GM21526 (cell line): ENCODE measurements around the gene ATP2A2.
"Not testable (repeated sequence)": the region's sequence is repeated elsewhere in the genome, so short reads cannot be mapped to it uniquely, and the experiment has no call there.

Experiments used
- ATAC-seq: cut with Tn5 transposase; IDR thresholded peaks from one replicate; pipeline ENCODE4 v1.9.1; 2021; ENCODE audit warnings: moderate library complexity; ENCODE audit not compliant: unreplicated experiment, low FRiP score

ATP2A2 gene

DNA sequence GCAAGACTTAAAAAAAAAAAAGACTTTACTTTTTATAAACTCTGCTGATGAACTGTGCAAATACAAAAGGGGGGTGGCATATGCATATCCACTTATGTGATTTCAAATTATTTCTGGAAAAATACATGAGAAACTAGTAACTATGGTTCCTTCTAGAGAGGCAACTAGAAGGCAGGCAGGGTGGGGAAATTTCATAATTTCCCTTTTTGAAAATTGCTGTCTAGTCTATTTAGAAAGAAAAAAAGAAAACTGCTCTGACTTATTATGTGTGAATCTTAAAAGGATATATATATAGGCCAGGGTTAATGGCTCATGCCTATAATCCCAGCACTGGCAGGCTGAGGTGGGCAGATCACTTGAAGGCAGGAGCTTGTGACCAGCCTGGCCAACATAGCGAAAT lies 80.2 kb downstream of the ATP2A2 start:
- no peak for ATAC-seq

GRCh38 chr12:110365489-110366320 lies 84.7 kb downstream of the ATP2A2 start:
- ATAC-seq: no peak

DNA sequence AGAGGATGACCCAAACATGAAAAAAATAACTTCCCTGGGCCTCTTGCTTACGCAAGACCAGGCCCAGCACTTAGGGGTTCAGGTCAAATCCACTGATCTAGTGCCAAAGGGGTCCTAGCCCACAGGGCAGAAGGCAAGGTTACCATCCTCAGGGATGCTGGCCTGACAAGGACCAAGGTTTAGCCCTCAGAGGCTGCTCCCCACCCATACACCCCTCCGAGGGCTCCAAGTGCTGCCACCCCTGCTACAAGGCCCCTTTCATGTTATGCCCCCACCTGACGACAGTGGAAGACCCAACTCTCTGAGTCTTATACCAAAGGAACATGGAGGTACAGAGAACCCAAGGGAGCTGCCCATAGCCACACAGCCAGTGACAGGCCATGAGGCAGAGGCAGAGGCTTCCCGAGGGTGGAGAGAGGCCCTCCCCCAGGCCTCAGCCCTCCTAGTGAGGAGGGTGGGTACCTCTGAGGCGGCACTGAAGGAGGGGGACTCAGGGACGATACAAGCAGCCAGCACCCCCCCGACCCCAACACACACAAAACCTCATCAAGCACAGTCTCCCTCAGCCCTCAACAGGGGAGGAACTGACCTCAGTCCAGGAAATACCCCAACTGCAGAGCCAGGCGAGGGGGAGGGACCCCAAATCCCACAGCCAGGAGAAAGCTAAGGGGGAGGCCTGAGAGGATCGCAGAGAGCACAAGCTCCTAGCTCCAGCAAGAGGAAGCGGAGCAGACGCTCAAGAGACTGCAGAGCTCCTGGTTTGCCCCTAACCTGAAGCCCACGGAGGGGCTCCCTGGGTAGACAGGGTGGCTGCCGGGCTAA lies 85.5 kb downstream of the ATP2A2 start:
- no peak for ATAC-seq

GRCh38 chr12:110367181-110367864 lies 86.3 kb downstream of the ATP2A2 start:
- ATAC-seq: no peak

GRCh38 chr12:110369992-110370391 lies 88.9 kb downstream of the ATP2A2 start:
- no peak for ATAC-seq

DNA sequence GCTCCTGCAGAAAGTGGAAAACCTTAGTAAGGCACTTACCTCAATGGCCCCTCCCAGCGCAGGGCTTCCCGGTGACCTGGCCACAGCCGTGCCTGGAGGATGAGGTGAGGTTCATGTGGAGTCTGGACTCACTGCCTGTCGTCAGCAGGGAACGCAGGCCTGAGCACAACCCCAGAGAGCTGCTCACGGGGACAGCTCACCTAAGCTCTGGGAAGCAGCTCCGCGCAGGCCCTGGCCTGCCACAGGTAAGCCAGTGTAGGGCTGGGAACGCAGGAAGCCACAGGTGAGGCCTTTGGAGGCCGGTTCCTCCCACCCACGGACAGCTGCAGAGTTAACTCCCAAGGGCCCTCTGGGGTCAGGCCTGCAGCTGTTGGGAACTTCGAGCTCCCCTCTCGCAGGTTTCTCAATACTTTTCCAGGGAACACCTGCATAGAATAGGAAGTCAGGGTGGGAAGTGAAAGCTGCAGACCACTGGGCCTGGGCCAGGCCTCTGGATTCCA lies 89.7 kb downstream of the ATP2A2 start:
- ATAC-seq: no peak

- ATAC-seq: no peak
Observed at GRCh38 chr12:110371408-110372055, 90.5 kb downstream of the ATP2A2 start.

DNA sequence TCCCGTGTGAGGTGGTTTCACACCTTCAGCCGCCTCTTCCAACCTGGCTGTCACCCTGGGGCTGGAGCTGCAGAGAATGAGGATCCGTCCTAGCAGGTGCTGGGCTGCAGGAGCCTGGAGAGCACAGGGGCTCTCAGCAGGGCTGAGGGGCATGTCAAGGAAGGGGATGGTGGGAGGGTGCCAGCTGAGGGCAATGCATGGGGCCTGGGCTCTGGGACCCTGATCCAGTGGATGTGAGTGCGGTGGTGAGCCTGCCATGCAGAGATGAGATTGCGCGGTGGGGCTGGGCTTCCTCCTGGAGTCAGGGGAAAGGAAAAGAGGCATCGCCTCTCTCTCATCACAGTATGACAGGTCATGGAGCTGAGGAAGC lies 91.0 kb downstream of the ATP2A2 start:
- ATAC-seq: no peak

- ATAC-seq: no peak
Observed at GRCh38 chr12:110373025-110373424, 92.0 kb downstream of the ATP2A2 start.

DNA sequence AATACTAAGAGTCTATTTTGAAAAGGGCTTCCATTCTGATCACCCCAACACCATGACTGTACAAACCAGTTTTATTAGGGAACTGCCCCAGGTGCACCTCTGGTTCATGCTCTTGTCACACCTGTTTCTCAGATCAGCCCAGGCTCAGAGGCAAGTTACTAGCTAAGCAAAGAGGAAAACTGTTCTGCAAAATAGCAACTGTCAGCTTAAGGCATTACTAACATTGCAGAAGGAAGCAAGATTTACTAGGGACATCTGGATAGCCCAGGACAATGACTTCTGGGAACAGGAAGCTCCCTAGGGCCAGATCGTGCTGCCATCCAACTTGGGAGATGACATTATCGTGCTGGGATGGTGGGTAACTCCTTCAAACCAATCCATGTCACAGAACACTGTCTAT lies 92.4 kb downstream of the ATP2A2 start:
- no peak for ATAC-seq

- ATAC-seq: no peak
Observed at GRCh38 chr12:110373962-110374611, 93.0 kb downstream of the ATP2A2 start.

DNA sequence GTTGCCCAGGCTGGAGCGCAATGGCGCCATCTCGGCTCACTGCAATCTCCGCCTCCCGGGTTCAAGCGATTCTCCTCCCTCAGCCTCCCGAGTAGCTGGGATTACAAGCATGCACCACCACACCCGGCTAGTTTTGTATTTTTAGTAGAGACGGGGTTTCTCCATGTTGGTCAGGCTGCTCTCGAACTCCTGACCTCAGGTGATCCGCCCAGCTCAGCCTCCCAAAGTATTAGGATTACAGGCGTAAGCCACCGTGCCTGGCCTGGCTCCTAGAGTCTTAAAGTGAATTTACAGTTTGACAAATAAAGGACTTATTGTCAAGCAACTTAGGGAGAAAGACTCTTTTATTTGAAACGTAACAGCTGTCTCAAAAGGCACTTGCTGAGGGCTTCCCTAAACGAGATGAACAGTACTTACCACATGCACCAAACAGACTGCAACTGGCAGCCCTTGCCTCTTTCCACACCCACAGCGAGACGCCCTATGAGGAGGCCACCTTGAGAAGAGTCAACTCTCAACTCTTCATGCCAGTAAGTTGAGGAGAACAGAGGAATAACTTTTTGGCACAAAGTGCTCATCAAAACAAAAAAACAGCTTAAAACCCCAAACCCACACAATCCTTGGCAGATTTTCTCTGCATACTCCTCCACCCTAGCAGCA lies 97.2 kb downstream of the ATP2A2 start:
- ATAC-seq: not testable (repeated sequence)

GRCh38 chr12:110379197-110379596 lies 98.2 kb downstream of the ATP2A2 start:
- ATAC-seq: no peak

DNA sequence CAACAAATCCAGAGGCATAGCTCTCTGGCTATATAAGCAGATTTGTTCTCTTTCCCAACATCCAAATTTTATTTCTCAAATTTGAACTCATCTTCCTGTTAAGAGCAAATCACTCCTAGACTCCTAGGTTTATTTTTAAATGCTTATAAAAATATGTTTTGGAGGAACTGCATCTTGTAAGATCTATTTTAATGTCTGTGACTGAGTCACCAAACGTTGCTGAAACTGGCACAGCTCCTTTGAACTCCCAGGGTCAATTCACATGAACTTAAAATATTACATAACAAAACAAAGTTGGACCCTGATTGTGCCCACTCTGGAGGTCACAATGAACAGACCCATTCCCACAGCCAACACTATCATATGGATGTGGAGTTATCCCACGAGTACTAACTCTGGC lies 98.6 kb downstream of the ATP2A2 start:
- no peak for ATAC-seq

DNA sequence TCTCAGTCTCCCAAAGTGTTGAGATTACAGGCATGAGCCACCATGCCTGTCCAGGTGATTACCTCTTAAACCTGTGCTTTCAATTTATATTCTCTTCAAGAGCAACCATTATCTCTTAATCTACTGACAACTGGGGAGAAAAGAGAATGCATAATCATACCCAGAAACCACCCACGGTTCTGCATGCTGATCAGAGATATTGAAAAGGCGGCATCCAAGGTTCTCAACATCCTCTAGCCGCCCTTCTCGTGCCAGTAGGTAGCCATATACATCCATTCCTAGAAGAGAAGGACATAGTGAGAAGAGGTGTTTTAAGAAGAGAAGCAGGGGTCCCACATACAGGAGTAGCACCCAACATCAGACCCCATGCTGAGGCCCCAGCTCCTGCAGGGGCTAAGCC lies 101.6 kb downstream of the ATP2A2 start:
- ATAC-seq: no peak
